D721Med (cell line): Measurements from ENCODE around the gene VIPR2.

Source experiments
- DNase-seq: peaks from one replicate; pipeline ENCODE4 v3.0.0; 2011; ENCODE audit warnings: low spot score; ENCODE audit not compliant: insufficient read length
- FAIRE-seq: peaks from 2 replicates; lab custom pipeline; 2011; peaks lifted over from hg19 to GRCh38; lab: Jason Lieb, UNC
- TF ChIP-seq, protein P1 (sequence below): IDR thresholded peaks from 2 replicates; pipeline ENCODE4 v1.5.1; 2012; ENCODE audit warnings: mild to moderate bottlenecking, control low read depth; ENCODE audit not compliant: insufficient read depth; ENCODE audit errors: missing control alignments

VIPR2 gene

GRCh38 chr7:159091480-159092475, 52.9 kb downstream of the VIPR2 start:
- no peak for DNase-seq
- TF ChIP-seq, protein P1, sequence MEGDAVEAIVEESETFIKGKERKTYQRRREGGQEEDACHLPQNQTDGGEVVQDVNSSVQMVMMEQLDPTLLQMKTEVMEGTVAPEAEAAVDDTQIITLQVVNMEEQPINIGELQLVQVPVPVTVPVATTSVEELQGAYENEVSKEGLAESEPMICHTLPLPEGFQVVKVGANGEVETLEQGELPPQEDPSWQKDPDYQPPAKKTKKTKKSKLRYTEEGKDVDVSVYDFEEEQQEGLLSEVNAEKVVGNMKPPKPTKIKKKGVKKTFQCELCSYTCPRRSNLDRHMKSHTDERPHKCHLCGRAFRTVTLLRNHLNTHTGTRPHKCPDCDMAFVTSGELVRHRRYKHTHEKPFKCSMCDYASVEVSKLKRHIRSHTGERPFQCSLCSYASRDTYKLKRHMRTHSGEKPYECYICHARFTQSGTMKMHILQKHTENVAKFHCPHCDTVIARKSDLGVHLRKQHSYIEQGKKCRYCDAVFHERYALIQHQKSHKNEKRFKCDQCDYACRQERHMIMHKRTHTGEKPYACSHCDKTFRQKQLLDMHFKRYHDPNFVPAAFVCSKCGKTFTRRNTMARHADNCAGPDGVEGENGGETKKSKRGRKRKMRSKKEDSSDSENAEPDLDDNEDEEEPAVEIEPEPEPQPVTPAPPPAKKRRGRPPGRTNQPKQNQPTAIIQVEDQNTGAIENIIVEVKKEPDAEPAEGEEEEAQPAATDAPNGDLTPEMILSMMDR = no peak
- FAIRE-seq = no peak

- DNase-seq (no peak), FAIRE-seq (no peak)
- TF ChIP-seq, protein P1 = no peak
These were observed 53.6 kb downstream of the VIPR2 start for GRCh38 chr7:159091041-159091440.

- no peak for FAIRE-seq
- DNase-seq = no peak
- TF ChIP-seq, protein P1 = no peak
These were observed 56.4 kb downstream of the VIPR2 start for GRCh38 chr7:159088016-159088865.

DNA sequence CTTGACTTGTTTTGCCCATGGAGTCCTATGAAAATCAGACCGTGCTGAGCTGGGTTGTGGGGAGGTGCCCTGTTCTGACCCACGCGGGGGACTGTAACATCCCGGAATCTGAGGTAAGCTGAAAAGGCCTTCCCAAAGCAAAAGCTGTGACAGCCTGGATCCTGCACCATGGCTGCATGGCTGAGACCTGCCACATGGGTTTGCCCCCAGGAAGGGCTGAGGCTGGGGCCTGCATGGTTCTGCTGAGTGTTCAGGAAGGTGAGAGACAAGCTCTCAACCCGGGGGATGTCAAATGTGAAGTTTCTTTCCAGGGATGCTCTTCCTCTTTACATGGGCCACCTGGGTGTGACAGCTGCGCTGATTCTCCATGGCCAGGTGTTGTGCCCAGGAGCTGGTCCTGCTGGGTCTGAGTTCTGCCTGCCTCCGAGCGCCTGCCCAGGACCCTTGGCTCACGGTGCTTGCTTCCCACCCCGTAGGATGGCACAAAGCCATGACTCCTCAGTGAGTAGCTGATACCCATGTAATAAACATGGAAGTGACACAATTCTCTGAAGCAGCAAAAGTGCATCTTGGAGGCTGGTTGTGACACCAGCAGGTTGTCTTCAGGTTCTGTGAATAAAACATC, 58.3 kb downstream of the VIPR2 start:
- TF ChIP-seq, protein P1 = no peak
- FAIRE-seq = no peak
- DNase-seq = no peak

DNA sequence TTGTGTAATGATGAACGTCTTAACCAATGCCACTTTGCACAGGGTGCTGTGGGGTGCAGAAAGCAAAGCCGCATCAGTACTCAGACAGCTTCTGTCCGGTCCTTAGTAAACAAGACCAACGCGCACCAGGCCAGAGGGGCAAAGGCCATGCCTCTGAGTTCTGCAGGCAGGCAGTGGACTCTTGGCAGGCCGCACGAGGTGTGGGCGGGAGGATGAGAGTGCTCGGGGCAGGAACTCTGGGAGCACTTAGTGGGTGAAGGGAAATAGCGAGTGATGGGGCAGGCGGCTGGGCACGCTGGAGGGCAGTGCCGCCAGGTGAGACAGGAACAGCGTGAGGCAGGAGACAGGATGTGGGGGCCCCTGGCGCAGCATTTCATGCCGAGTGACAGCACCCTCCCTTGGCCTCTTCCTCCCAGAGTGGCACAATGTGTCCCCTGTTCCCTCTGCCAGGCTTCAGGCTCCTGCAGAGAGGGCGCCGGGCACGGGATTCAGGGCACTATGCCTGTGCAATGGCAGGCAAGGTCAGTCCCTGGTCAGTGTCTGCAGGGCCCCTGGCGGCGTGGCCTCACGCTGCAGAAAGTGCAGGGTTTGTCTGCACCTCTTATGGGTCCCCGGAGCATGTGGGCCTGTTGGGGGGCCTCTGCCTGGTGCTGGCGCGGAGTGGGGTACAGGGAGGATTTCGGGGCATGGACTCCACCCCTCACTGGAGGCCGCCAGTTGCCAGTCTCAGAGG, 60.4 kb downstream of the VIPR2 start:
- no peak for DNase-seq
- FAIRE-seq = no peak
- TF ChIP-seq, protein P1 = no peak

- FAIRE-seq = no peak
- TF ChIP-seq, protein P1 = no peak
- DNase-seq = no peak
These were observed 61.0 kb downstream of the VIPR2 start for GRCh38 chr7:159083698-159084068.
